PC-9 (cell line): ENCODE data around the gene WDR88. TPM values are rescaled to one million over a fixed set of nuclear protein-coding genes. Genes with fewer than 3 reads are reported as not detected.

Experiments used
- BruUV-seq: library from RNA; stranded (reverse); fragments of 400-500 nt; replicated peaks from 2 replicates; lab custom pipeline; 2021; lab: Mats Ljungman, UMichigan
- CTCF ChIA-PET: fragments of 300-600 bp; sonication (Branson Sonifier 250); formaldehyde crosslinking; loops from one replicate; lab custom pipeline; 2022; ENCODE audit warnings: antibody characterized with exemption; lab: Charles Lee
- POLR2A ChIA-PET: fragments of 300-600 bp; sonication (Branson Sonifier 250); formaldehyde crosslinking; loops from one replicate; lab custom pipeline; 2022; ENCODE audit warnings: antibody characterized with exemption; ENCODE audit not compliant: unreplicated experiment; lab: Charles Lee
- DNase-seq, 2 experiments: peaks; one replicate each; pipeline versions ENCODE4 v3.0.0 to v3.0.0-alpha.2; 2015 to 2022; ENCODE audit warnings: mixed read lengths in 1 of 2
- H2AFZ ChIP-seq: fragments of 200-600 bp; sonication (generic); 2 replicates; pipeline ENCODE4 v1.8.1; 2017; ENCODE audit warnings: antibody characterized with exemption
- H3F3A ChIP-seq: fragments of 200-600 bp; sonication (generic); 2 replicates; pipeline ENCODE4 v1.8.1; 2017; ENCODE audit warnings: antibody characterized with exemption, mild to moderate bottlenecking, low read depth; ENCODE audit not compliant: insufficient read depth
- H3K27ac ChIP-seq: fragments of 200-600 bp; sonication (generic); 2 replicates; pipeline ENCODE4 v1.6.1; 2016; ENCODE audit warnings: mixed run types
- H3K27me3 ChIP-seq: fragments of 200-600 bp; sonication (generic); 2 replicates; pipeline ENCODE4 v1.6.1; 2016; ENCODE audit warnings: low read depth, mixed run types; ENCODE audit not compliant: insufficient read depth
- H3K36me3 ChIP-seq: fragments of 200-600 bp; sonication (generic); 2 replicates; pipeline ENCODE4 v1.6.1; 2016; ENCODE audit warnings: low read depth, mixed run types
- H3K4me1 ChIP-seq: fragments of 200-600 bp; sonication (generic); replicated peaks from 2 replicates; pipeline ENCODE4 v1.6.1; 2016; ENCODE audit warnings: mixed run types; ENCODE audit not compliant: insufficient read depth
- H3K4me2 ChIP-seq: fragments of 200-600 bp; sonication (generic); 2 replicates; pipeline ENCODE4 v1.6.1; 2017; ENCODE audit warnings: mixed run types
- H3K4me3 ChIP-seq: fragments of 200-600 bp; sonication (generic); 2 replicates; pipeline ENCODE4 v1.6.1; 2016; ENCODE audit warnings: mixed run types
- H3K79me2 ChIP-seq: fragments of 200-600 bp; sonication (generic); 2 replicates; pipeline ENCODE4 v1.6.1; 2017; ENCODE audit warnings: low read depth, mixed run types
- H3K9me2 ChIP-seq: fragments of 200-600 bp; sonication (generic); 2 replicates; pipeline ENCODE4 v1.8.1; 2017; ENCODE audit warnings: mild to moderate bottlenecking; ENCODE audit not compliant: insufficient read depth
- H3K9me3 ChIP-seq: fragments of 200-600 bp; sonication (generic); 2 replicates; pipeline ENCODE4 v1.8.1; 2016; ENCODE audit warnings: low read depth; ENCODE audit not compliant: insufficient read depth
- H4K20me1 ChIP-seq: fragments of 200-600 bp; sonication (generic); 2 replicates; pipeline ENCODE4 v1.8.1; 2017; ENCODE audit not compliant: insufficient read depth
- CTCF ChIP-seq: fragments of 200-600 bp; sonication (generic); conservative IDR thresholded peaks from 2 replicates; pipeline ENCODE4 v1.6.1; 2017; ENCODE audit warnings: mixed run types, antibody characterized with exemption, mild to moderate bottlenecking, moderate library complexity
- EZH2 ChIP-seq: fragments of 200-600 bp; sonication (generic); IDR thresholded peaks from 2 replicates; pipeline ENCODE4 v1.8.0; 2017; ENCODE audit warnings: antibody characterized with exemption, low read depth
- intact Hi-C: fragments of 100-400 bp; cut with micrococcal nuclease; formaldehyde crosslinking; loops from one replicate; pipeline ENCODE4 v1.10.0; 2022; ENCODE audit not compliant: unreplicated experiment
- total RNA-seq: library from RNA; stranded (reverse); gene quantifications from 2 replicates; pipeline ENCODE4 v1.2.3, GENCODE V29; 2021

WDR88 gene
- total RNA-seq, 1 experiment from 2014 or later, result 0.59 TPM

GRCh38 chr19:33194886-33195644 is 63.2 kb downstream of the WDR88 start:
- H2AFZ ChIP-seq, result peak overlapping the region; percentile 27; the same call in 1 of the 2 replicates
- H3K27me3 ChIP-seq, result peaks cover 24% of the 10 kb centered on the region
- no peaks in the 10 kb centered on the region for H3F3A ChIP-seq
- H3K27ac ChIP-seq, result no peak overlapping the region
- H3K4me2 ChIP-seq, result peak overlapping the region; percentile 64
- H3K79me2 ChIP-seq, result no peaks in the 10 kb centered on the region
- POLR2A ChIA-PET, result interaction anchor here (0.6 kb wide), 2 partner anchors 139 to 612 kb away, joined by 5 to 7 read pairs; no protein-coding TSS in a partner anchor
- no peaks in the 10 kb centered on the region for H3K9me3 ChIP-seq
- H3K4me1 ChIP-seq, result no peaks in the 10 kb centered on the region
- intact Hi-C loops, result no loop called here
- no peak for TF ChIP-seq EZH2
- TF ChIP-seq CTCF, result no peak
- H3K36me3 ChIP-seq, result no peaks in the 10 kb centered on the region
- DNase-seq, result no peak
- H4K20me1 ChIP-seq, result no peaks in the 10 kb centered on the region
- no peaks in the 10 kb centered on the region for H3K9me2 ChIP-seq
- CTCF ChIA-PET, result no interaction called here
- H3K4me3 ChIP-seq, result peak overlapping the region; percentile 51; the same call in 1 of the 2 replicates
- BruUV-seq, result no TSS peak

- BruUV-seq, result no TSS peak
- Histone ChIP-seq H3K9me3 (no peaks in the 10 kb centered on the region), H3F3A (no peaks in the 10 kb centered on the region), H3K4me2 (peak overlapping the region; percentile 64), H3K27me3 (peaks cover 18% of the 10 kb centered on the region), H3K79me2 (no peaks in the 10 kb centered on the region), H4K20me1 (no peaks in the 10 kb centered on the region), H2AFZ (no peak overlapping the region), H3K4me3 (no peak overlapping the region; the same call in 1 of the 2 replicates), H3K4me1 (no peaks in the 10 kb centered on the region), H3K9me2 (no peaks in the 10 kb centered on the region), H3K27ac (no peak overlapping the region), H3K36me3 (no peaks in the 10 kb centered on the region)
- no peak for DNase-seq
- TF ChIP-seq CTCF (no peak), EZH2 (no peak)
- POLR2A ChIA-PET, result interaction anchor here (0.6 kb wide), 1 partner anchor 140 kb away, joined by 5 read pairs; no protein-coding TSS in a partner anchor
- intact Hi-C loops, result no loop called here
- CTCF ChIA-PET, result no interaction called here
Measured at GRCh38 chr19:33195645-33196347, 63.9 kb downstream of the WDR88 start.

- H3K36me3 ChIP-seq, result no peaks in the 10 kb centered on the region
- intact Hi-C loops, result no loop called here
- no peak overlapping the region for H2AFZ ChIP-seq
- no TSS peak for BruUV-seq
- H3K9me2 ChIP-seq, result no peaks in the 10 kb centered on the region
- no peaks in the 10 kb centered on the region for H4K20me1 ChIP-seq
- no peak overlapping the region for H3K4me3 ChIP-seq
- DNase-seq, result no peak
- POLR2A ChIA-PET, result no interaction called here
- no peaks in the 10 kb centered on the region for H3K79me2 ChIP-seq
- peaks cover 18% of the 10 kb centered on the region for H3K27me3 ChIP-seq
- H3K4me2 ChIP-seq, result no peak overlapping the region
- H3K9me3 ChIP-seq, result no peaks in the 10 kb centered on the region
- CTCF ChIA-PET, result interaction anchor here (0.6 kb wide), 1 partner anchor 44 kb away, joined by 8 read pairs; no protein-coding TSS in a partner anchor
- no peaks in the 10 kb centered on the region for H3F3A ChIP-seq
- no peak overlapping the region for H3K27ac ChIP-seq
- no peaks in the 10 kb centered on the region for H3K4me1 ChIP-seq
- no peak for TF ChIP-seq CTCF
- TF ChIP-seq EZH2, result no peak
Measured at GRCh38 chr19:33196446-33197193, 64.7 kb downstream of the WDR88 start.
